WTC11 (cell line): ENCODE data around the gene MAP1LC3A. TPM values are rescaled to one million over a fixed set of nuclear protein-coding genes. Genes with fewer than 3 reads are reported as not detected.

ENCODE experiments used
- ATAC-seq: fragments of 200-7000 bp; cut with Tn5 transposase; 2 replicates; pipeline ENCODE4 v1.10.0; 2021; ENCODE audit warnings: mild to moderate bottlenecking, moderate library complexity
- CTCF ChIA-PET: fragments of 300-600 bp; sonication (Branson Sonifier 250); formaldehyde crosslinking; loops from one replicate; lab custom pipeline; 2021; ENCODE audit warnings: antibody characterized with exemption; lab: Charles Lee
- POLR2A ChIA-PET: fragments of 350-600 bp; sonication (Branson Sonifier 250); formaldehyde crosslinking; loops from one replicate; lab custom pipeline; 2021; ENCODE audit warnings: antibody characterized with exemption; lab: Charles Lee
- DNase-seq: peaks from one replicate; pipeline ENCODE4 v3.0.0; 2021; ENCODE audit warnings: low spot score
- H3K27ac Mint-ChIP-seq: 2 replicates; pipeline ENCODE4 v1.8.0; 2021; ENCODE audit warnings: mixed read lengths
- H3K27me3 Mint-ChIP-seq: 2 replicates; pipeline ENCODE4 v1.8.0; 2021; ENCODE audit warnings: low read depth, mild to moderate bottlenecking, moderate library complexity, mixed read lengths
- H3K36me3 Mint-ChIP-seq: 2 replicates; pipeline ENCODE4 v1.8.0; 2021; ENCODE audit warnings: mixed read lengths
- H3K4me1 Mint-ChIP-seq: 2 replicates; pipeline ENCODE4 v1.8.0; 2022; ENCODE audit warnings: mixed read lengths
- H3K4me3 Mint-ChIP-seq: 2 replicates; pipeline ENCODE4 v1.8.0; 2021; ENCODE audit warnings: mild to moderate bottlenecking, moderate library complexity, mixed read lengths
- H3K9me3 Mint-ChIP-seq: 2 replicates; pipeline ENCODE4 v1.8.0; 2021; ENCODE audit warnings: mixed read lengths
- ARID4B ChIP-seq: sonication (generic); formaldehyde crosslinking; IDR thresholded peaks from 2 replicates; pipeline ENCODE4 v1.8.0; 2023; ENCODE audit warnings: missing genetic modification reagents, mild to moderate bottlenecking, borderline replicate concordance
- GRHL2 ChIP-seq: fragments of 250-450 bp; sonication (Bioruptor Pico); IDR thresholded peaks from 2 replicates; pipeline ENCODE4 v1.8.0; 2022; ENCODE audit warnings: mild to moderate bottlenecking, moderate library complexity; ENCODE audit not compliant: insufficient replicate concordance, severe bottlenecking
- NR3C1 ChIP-seq: sonication (generic); formaldehyde crosslinking; conservative IDR thresholded peaks from 2 replicates; pipeline ENCODE4 v1.8.1; 2023; ENCODE audit warnings: low read depth, mild to moderate bottlenecking, missing genetic modification reagents
- SMAD3 ChIP-seq: sonication (generic); formaldehyde crosslinking; IDR thresholded peaks from 2 replicates; pipeline ENCODE4 v1.8.0; 2022; ENCODE audit warnings: missing genetic modification reagents, mild to moderate bottlenecking, borderline replicate concordance
- ZBTB21 ChIP-seq: sonication (generic); formaldehyde crosslinking; IDR thresholded peaks from 2 replicates; pipeline ENCODE4 v1.8.1; 2023; ENCODE audit warnings: mild to moderate bottlenecking, missing genetic modification reagents, borderline replicate concordance
- ZNF121 ChIP-seq: sonication (generic); formaldehyde crosslinking; IDR thresholded peaks from 2 replicates; pipeline ENCODE4 v1.8.0; 2023; ENCODE audit warnings: missing genetic modification reagents
- ZNF396 ChIP-seq: fragments of 250-450 bp; sonication (Bioruptor Pico); IDR thresholded peaks from 2 replicates; pipeline ENCODE4 v1.8.0; 2021; ENCODE audit warnings: mild to moderate bottlenecking, moderate library complexity, borderline replicate concordance
- total RNA-seq: library from RNA; stranded (reverse); gene quantifications from 3 replicates; pipeline ENCODE4 v1.2.3, GENCODE V29; 2021
- TF ChIP-seq, protein P1 (sequence below): sonication (generic); formaldehyde crosslinking; IDR thresholded peaks from 2 replicates; pipeline ENCODE4 v1.8.0; 2022; ENCODE audit warnings: missing genetic modification reagents
- TF ChIP-seq, protein P2 (sequence below): sonication (generic); formaldehyde crosslinking; IDR thresholded peaks from 2 replicates; pipeline ENCODE4 v1.8.0; 2023; ENCODE audit warnings: missing genetic modification reagents

The MAP1LC3A gene
- total RNA-seq, 1 experiment from 2014 or later, result 7.5 TPM

GRCh38 chr20:34558320-34559218 is at the start of gene MAP1LC3A (continued):
- TF ChIP-seq ARID4B (CRISPR knock-in tag), result peak; percentile 21; the same call in 1 of the 2 replicates
- TF ChIP-seq, protein P1, sequence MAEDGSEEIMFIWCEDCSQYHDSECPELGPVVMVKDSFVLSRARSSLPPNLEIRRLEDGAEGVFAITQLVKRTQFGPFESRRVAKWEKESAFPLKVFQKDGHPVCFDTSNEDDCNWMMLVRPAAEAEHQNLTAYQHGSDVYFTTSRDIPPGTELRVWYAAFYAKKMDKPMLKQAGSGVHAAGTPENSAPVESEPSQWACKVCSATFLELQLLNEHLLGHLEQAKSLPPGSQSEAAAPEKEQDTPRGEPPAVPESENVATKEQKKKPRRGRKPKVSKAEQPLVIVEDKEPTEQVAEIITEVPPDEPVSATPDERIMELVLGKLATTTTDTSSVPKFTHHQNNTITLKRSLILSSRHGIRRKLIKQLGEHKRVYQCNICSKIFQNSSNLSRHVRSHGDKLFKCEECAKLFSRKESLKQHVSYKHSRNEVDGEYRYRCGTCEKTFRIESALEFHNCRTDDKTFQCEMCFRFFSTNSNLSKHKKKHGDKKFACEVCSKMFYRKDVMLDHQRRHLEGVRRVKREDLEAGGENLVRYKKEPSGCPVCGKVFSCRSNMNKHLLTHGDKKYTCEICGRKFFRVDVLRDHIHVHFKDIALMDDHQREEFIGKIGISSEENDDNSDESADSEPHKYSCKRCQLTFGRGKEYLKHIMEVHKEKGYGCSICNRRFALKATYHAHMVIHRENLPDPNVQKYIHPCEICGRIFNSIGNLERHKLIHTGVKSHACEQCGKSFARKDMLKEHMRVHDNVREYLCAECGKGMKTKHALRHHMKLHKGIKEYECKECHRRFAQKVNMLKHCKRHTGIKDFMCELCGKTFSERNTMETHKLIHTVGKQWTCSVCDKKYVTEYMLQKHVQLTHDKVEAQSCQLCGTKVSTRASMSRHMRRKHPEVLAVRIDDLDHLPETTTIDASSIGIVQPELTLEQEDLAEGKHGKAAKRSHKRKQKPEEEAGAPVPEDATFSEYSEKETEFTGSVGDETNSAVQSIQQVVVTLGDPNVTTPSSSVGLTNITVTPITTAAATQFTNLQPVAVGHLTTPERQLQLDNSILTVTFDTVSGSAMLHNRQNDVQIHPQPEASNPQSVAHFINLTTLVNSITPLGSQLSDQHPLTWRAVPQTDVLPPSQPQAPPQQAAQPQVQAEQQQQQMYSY (CRISPR knock-in tag), result peak; percentile 53; the same call in 1 of the 2 replicates

DNA sequence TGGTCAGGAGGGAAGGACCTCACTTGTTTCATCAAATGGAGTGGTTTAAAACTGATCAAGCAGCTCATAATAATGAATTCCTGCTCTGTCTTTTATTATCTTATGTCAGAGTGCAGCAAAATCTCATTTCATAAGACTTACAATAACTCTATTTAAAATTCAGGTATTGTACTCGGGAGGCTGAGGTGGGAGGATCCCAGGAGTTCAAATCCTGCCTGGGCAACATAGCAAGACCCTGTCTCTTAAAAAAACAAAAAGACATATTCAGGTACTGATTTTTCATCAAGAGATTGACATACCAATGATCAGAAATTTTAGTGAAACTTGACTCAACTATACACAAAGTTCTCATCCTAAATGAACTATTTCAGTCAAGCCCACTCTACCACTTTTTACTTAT is 47.9 kb upstream of the MAP1LC3A start:
- H3K27me3 Mint-ChIP-seq, result no peaks in the 10 kb centered on the region
- peaks cover 11% of the 10 kb centered on the region for H3K4me1 Mint-ChIP-seq
- TF ChIP-seq NR3C1 (CRISPR knock-in tag), result no peak
- TF ChIP-seq ZNF121 (CRISPR knock-in tag), result 0 out of 2 replicates have a peak, but pooled peaks have one; percentile 34
- H3K36me3 Mint-ChIP-seq, result peaks cover 11% of the 10 kb centered on the region
- POLR2A ChIA-PET, result interaction anchor here (0.5 kb wide), 1 partner anchor 102 kb away, joined by 5 read pairs; no protein-coding TSS in a partner anchor
- no peak for ATAC-seq
- CTCF ChIA-PET, result interaction anchor here (2.3 kb wide), 1 partner anchor 198 kb away, joined by 8 read pairs; no protein-coding TSS in a partner anchor
- H3K4me3 Mint-ChIP-seq, result no peak overlapping the region
- no peak overlapping the region for H3K27ac Mint-ChIP-seq
- no peaks in the 10 kb centered on the region for H3K9me3 Mint-ChIP-seq
- DNase-seq, result no peak

DNA sequence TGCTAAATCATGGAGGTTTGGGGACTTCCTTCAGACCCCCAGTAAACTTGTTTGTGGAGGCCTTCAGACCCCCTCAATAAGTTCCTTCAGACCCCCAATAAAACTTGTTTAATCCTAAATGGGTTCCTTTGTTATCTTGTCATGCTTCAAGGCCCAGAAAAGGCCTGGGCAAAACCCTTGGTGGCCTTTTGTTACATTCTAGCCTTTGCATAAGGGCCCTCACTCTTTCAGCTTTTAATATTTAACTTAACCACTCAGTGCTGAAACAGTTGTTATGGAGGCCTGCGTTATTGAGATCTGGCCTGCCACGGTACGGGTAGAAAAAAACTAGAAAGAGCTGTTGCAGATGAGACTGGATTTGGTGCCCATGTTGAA is 46.6 kb upstream of the MAP1LC3A start:
- TF ChIP-seq SMAD3 (CRISPR knock-in tag) (no peak), ZNF396 (CRISPR knock-in tag) (no peak), GRHL2 (no peak), ZBTB21 (CRISPR knock-in tag) (no peak)
- TF ChIP-seq, protein P2, sequence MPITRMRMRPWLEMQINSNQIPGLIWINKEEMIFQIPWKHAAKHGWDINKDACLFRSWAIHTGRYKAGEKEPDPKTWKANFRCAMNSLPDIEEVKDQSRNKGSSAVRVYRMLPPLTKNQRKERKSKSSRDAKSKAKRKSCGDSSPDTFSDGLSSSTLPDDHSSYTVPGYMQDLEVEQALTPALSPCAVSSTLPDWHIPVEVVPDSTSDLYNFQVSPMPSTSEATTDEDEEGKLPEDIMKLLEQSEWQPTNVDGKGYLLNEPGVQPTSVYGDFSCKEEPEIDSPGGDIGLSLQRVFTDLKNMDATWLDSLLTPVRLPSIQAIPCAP (CRISPR knock-in tag), result no peak
- Mint-ChIP-seq H3K9me3 (no peaks in the 10 kb centered on the region), H3K4me1 (peaks cover 11% of the 10 kb centered on the region), H3K27me3 (no peaks in the 10 kb centered on the region), H3K4me3 (no peak overlapping the region), H3K27ac (peak overlapping the region; percentile 84), H3K36me3 (peaks cover 11% of the 10 kb centered on the region)
- DNase-seq, result no peak
- no peak for ATAC-seq
- ChIA-PET POLR2A (no interaction called here), CTCF (no interaction called here)
